OCI-LY7 (cell line): ENCODE results near the gene ATP6V0E2.

Experiments used
- EZH2phosphoT487 ChIP-seq: fragments of 200-600 bp; sonication (generic); IDR thresholded peaks from 2 replicates; pipeline ENCODE4 v1.6.1; 2018; ENCODE audit warnings: low read depth, borderline replicate concordance, mild to moderate bottlenecking, mixed run types, antibody characterized with exemption, low read length, moderate library complexity, mixed read lengths
- TF ChIP-seq, protein P1 (sequence below): fragments of 200-600 bp; sonication (generic); conservative IDR thresholded peaks from 2 replicates; pipeline ENCODE4 v1.5.1; 2014; ENCODE audit warnings: mild to moderate bottlenecking, antibody characterized with exemption, low read length, moderate library complexity, mixed read lengths

DNA sequence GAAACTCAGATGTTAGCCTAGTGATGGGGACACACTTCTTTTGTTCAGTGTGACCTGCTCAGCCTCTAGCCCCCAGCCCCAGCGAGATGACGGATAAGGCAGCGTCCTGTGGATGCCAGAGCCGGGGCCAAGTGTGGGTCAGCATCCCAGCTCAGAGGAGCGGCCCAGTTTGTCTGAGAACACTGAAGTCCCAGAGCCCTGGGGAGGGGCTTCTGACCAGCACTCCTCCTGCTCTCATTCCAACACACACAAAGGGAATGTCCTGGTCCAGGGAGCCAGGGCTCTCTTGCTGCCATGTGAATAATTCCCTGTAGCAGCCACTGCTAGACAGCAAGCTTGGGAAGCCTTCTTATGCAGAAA lies 4.5 kb upstream of the ATP6V0E2 start:
- TF ChIP-seq, protein P1, sequence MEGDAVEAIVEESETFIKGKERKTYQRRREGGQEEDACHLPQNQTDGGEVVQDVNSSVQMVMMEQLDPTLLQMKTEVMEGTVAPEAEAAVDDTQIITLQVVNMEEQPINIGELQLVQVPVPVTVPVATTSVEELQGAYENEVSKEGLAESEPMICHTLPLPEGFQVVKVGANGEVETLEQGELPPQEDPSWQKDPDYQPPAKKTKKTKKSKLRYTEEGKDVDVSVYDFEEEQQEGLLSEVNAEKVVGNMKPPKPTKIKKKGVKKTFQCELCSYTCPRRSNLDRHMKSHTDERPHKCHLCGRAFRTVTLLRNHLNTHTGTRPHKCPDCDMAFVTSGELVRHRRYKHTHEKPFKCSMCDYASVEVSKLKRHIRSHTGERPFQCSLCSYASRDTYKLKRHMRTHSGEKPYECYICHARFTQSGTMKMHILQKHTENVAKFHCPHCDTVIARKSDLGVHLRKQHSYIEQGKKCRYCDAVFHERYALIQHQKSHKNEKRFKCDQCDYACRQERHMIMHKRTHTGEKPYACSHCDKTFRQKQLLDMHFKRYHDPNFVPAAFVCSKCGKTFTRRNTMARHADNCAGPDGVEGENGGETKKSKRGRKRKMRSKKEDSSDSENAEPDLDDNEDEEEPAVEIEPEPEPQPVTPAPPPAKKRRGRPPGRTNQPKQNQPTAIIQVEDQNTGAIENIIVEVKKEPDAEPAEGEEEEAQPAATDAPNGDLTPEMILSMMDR = no peak
- TF ChIP-seq EZH2phosphoT487 = no peak
